NCI-H748 (cell line): ENCODE results near the gene SH3RF3.
"Not testable (repeated sequence)": the region's sequence is repeated elsewhere in the genome, so short reads cannot be mapped to it uniquely, and the experiment has no call there.

Experiments used
- DNase-seq: peaks from one replicate; lab custom pipeline; 2025; ENCODE audit not compliant: unreplicated experiment; lab: John Stamatoyannopoulos, UW

The SH3RF3 gene

DNA sequence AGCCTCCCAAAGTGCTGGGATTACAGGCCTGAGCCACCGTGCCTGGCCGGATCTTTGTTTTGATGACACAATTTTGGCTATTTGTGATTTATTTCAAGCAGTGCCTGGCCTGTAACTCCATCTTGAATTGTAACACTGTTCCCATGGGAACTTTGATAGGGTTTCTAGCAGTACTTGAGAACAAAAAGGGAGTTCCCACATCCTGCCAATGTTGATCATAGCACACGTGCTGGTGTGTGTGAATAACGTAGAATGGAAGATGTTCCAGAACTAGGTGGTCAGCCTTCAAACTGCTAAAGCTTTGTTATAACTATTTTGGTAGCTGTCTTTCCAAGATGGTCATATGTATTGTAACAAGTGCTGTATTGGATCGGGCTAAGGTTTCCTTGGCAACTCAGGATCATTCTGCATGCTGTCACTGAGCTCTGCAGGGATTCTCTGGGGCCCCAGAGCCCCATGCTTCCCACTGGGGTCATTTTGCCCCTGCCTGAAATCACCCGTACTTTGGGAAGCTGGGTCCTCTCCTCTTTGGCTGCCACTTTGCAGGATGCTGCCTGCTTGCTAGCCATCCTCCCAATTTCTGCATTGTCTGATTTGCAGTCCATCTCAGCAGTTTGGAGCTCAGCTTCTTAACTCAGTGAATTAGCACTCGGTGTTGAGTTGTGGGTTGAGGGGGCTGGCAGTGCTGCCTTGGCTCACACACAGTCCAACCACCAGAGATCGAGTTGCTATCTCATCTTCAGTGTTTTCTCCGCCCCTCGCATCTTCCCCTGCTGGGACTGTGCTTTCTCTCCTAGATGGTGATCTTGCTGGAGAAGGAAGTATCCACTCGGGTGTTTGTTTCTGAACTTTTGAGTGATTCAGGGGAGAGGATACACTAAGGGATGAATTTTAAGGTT lies 26.8 kb downstream of the SH3RF3 start:
- DNase-seq: no peak

DNA sequence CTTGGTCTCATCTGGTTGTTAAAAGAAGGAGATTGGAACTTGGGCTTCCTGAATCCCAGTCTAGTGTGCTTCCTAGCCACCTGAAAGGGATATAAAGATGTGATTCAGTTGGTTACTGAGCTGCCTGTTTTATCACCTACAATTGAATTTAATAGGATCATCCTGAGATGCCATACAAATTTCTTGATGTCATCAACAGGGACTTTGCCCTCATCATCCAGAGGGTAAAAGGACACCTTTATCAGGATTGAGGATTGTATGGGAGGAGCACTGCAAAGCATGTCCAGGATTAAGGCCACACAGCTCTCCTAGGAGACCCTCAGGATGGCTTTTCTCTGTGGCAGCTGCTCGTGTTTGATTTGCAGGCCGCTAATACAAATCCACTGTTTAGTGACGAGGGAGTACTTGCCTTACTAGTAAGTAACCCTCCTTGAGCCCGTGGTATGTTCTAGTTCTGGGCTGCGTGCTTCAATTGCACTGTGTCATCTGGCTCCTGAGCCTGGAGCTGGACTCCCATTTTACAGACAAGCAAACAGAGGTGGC lies 28.6 kb downstream of the SH3RF3 start:
- no peak for DNase-seq

DNA sequence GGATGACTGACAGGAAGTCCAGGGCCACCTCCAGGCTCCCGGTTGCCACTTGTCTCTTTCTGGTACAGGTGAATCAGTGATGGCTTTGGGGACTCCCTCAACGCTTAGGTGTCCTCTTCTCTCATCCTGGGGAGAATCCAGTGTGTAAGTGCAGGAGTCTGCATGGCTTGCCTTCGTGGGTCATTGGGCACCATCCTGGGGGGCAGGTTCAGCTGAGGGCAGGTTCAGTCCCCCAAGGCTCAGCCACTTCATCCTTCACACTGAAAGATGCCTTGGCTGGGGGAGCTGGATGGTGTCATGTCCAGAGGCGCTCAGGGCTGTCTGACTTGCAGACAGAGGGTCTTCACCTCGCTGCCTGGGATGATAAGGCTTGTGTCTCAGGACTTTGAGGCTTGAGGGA lies 29.2 kb downstream of the SH3RF3 start:
- DNase-seq: no peak

DNA sequence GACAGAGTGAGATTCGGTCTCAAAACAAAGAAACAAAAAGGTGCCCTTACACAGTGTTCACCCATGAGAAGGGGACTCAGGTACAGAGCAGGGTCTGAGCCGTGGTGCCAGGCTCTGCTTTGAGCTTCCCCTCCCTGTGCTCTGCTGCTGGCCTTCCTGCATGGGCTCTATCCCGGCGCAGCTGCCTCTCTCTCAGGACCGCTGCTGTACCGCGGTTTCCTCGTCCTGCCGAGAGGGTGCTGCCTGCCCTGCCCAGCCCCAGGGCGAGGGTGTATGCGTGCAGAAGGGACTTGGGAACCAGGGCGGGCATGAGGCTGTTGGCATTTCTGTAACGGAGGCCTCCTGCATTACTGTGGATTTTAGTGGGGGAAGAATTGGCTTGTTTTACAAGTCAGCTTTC lies 30.1 kb downstream of the SH3RF3 start:
- no peak for DNase-seq

DNA sequence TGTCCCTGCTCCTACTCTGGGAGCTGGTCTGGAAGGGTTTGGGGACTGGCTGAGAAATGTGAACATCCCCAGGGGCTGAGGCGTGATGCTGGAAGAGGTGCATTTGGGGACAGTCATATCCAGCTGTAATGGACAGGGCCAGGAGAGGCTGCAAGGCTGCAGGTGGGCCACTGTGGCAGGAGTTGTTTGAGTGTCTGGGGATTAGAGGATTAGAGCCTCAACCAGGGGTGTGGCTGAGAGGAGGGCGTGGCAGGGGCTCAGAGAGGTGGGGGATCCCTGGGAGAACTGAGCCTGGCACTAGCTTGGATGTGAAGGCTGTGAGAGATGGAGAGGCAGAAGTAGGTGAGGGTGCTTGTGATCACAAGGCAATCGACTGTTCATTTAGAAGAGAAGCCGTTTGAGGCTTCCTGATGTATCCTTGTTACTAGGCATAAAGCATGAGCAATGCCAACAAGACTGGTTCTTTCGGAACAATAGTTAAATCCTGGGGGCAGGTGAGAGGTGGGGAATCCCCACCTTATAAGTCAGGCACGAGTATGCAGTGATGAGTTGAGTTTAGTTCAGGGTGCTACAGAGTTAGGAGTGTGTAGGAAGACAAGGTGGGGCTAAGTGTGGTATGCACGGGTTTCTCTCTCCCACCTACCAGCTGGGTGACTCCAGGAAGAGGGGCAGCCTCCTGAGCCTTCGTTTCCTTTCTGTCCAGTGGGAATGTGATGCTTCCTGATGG lies 31.9 kb downstream of the SH3RF3 start:
- DNase-seq: no peak

DNA sequence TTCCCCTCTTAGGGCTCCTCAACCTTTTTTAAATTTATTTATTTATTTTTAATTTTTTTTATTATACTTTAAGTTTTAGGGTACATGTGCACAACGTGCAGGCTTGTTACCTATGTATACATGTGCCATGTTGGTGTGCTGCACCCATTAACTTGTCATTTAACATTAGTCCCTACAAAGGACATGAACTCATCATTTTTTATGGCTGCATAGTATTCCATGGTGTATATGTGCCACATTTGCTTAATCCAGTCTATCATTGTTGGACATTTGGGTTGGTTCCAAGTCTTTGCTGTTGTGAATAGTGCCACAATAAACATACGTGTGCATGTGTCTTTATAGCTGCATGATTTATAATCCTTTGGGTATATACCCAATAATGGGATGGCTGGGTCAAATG lies 33.4 kb downstream of the SH3RF3 start:
- not testable (repeated sequence) for DNase-seq

DNA sequence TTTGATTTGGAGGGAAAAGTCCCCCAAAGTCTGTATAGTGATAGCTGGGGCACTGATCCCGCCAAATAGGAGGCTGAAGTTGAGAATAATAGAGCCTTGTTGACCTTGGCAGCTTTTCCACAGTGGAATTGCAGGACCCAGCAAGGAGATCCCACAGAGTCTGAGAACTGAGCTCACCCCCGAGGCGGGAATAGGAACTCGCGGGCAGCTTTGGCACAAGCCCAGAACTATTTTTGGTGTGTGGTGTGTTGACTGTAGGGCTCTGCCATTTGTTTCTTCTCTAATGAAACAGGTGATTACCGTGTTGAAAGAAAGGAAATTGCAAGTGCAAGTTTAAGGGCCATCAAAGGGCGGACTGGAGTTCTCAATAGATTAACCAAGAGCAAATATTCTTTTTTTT lies 34.0 kb downstream of the SH3RF3 start:
- peak; percentile 43 for DNase-seq

DNA sequence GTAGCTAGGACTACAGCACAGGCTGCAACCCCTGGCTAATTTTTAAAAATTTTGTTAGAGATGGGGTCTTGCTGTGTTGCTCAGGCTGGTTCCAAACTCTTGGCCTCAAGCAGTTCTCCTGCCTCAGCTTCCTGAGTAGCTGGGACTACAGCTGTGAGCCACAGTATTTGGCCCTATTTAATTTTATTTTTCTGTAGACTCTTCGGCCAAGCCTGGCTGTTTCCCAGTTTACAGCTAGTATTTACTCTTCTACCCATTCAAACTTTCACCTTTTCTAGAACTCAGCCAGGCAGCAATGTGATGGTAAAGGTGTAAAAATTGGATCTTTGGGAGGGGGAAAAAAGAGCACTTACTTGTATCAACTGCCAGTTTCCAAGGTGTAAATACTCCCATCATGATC lies 35.3 kb downstream of the SH3RF3 start:
- no peak for DNase-seq

DNA sequence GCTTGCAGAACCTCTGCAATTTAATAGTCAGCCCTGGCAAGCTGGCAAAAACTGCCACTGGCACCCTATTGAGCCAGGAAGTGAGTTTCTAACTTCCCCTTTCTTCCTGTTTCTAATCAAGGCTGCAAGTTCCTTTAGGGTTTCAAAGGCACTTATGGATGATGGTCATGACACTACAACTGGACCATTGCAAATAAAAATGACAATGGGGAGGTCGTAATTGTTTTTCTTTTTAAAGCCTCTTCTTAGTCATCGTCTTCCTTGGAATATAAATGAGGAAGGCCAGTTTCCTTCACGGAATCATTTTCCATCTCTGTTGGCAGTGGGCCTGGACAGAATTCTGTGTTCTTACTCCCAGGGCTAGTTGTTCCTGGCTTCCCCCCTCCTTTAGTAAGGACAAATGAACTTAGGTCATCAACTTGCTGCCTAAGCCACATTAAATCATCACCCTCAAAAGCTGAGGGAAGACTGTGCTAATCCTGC lies 35.8 kb downstream of the SH3RF3 start:
- DNase-seq: no peak

DNA sequence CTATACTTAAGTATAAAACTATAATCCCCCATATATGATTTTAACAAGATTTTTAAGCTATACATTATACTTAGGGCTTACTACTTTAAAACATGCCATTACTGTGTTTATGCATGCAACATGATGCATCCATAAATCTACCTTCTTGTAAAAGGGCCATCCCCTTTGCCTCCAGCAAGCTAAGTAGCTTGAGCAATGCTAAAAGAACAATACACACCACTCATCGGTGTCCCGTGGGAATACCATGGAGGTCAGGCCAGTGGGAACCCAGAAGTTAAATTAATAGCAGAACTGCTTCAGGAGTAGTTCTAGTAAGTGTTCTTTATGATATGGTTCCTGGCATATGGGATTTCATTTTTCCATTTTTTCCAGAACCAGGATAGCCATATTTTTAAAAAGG lies 37.8 kb downstream of the SH3RF3 start:
- DNase-seq: no peak

DNA sequence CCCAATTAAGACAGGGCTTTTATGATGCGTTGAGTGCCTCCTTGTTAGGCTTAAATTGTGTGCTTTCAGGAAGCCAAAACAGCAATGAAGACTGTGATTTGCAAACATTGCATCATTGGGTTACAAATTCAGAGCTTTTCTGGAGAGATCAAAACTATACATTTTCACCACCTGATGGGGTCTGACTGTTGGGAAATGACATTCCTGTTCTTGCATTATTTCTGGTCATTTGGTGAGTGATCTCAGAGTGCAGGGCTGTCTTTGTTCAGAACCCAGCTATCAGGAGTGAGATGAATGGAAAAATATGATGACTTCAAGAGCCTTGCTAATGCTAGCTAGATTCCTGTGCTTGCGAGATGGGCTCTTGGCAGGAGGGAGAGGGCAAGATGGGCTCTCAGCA lies 39.1 kb downstream of the SH3RF3 start:
- no peak for DNase-seq

DNA sequence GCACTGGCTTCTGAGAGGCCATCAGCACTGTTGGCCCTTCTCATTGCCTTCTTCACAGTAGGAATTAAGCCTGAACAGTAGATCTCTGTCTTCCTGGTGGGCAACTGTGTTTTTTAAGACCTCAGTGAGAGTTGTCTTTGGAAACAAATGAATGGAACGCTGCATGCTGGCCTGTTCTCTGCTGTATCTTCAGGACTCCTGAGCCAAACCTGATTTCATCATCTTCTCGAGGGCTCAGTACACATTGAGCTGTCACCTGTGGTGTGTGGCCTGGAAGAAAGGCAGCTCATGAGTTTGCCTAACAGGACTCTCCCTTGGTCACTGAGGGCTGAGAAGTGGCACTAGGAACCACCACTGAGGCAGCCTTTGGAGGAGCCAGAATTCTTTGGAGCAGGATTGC lies 39.7 kb downstream of the SH3RF3 start:
- DNase-seq: no peak

DNA sequence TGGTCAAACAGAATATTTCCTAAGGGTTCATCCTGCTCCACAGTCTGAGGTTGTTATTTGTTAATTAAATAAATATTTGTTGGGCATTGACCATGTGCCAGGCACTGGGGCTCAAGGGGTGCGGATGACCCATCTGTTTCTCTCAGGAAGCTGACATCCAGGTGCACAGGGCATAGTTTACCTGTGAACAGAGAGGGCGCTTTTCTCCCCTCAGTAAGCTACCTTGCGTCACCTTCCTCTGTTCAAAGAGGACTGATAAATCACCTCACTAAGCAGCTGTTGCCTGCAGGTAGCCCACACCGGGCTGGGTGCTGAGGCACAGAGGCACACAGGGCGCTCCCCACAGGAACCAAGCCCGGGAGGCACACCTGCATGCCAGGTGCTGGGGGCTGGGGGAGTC lies 41.6 kb downstream of the SH3RF3 start:
- no peak for DNase-seq

DNA sequence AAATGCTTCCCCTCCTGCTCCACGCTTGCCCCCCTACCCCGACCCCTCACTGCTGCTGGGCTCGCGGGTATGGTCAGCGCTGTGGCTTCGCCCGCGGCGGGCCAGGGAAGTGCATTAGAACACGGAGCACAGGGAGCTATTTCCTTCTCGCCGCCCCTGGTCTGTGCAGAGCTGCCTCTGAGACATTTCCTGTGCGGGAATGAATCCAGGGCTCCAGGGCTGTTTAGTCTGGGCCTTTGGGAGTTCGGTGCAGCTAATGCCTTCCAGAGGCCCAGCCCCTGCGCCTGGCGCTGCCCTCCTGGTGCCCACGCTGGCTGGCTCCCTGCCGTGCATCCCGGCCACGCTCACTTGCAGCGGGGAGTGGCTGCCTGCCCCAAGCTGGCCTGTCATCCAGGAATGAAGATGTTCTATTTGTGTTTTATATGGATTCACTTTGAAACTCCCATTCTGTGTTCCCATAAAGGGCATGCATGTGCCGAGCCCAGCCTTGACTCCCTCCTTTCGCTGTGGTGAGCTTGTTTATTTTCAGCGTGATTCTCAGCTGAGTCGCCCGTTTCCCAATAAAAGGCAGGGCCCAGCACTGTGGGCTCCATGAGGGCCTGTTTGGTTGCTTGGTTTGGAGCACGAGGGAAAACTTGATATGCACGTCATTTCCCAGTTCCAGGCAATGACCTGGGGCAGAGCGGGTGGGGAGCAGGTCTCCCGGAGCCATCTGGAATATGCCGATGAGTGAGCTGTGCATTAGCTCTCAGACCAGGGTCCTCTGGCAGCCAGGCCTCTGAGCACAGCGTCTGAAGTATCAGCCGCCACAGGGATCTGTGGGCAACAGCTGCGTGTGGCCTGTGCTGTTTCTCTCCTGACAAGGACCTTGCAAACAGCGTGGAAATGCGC lies 42.7 kb downstream of the SH3RF3 start:
- DNase-seq: no peak

DNA sequence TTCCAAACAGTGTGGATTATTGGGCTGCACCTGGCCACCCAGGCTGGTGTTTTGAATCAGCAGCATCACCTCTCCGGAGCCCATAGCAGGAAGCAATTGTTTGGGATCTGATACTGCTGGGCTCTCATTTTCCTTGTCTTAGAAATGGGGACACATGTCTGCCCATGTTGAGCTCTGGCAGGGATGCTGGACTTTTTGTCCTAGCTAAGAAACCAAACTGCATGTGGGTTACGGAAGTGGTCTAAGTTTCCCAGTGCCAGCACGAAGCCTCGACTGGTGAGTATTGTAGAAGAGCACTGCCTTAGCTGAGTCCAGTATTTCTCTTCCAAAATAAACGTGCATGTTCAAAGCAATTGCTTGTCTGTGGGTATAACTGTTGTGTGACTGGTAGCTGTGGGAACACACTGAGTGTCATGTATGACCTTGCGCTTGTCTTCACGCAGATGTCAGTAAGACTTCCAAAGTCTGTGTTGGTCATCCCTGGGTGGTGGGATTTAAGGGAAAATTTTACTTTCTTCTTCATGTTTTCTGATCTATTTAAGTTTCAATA lies 43.6 kb downstream of the SH3RF3 start:
- DNase-seq: no peak

DNA sequence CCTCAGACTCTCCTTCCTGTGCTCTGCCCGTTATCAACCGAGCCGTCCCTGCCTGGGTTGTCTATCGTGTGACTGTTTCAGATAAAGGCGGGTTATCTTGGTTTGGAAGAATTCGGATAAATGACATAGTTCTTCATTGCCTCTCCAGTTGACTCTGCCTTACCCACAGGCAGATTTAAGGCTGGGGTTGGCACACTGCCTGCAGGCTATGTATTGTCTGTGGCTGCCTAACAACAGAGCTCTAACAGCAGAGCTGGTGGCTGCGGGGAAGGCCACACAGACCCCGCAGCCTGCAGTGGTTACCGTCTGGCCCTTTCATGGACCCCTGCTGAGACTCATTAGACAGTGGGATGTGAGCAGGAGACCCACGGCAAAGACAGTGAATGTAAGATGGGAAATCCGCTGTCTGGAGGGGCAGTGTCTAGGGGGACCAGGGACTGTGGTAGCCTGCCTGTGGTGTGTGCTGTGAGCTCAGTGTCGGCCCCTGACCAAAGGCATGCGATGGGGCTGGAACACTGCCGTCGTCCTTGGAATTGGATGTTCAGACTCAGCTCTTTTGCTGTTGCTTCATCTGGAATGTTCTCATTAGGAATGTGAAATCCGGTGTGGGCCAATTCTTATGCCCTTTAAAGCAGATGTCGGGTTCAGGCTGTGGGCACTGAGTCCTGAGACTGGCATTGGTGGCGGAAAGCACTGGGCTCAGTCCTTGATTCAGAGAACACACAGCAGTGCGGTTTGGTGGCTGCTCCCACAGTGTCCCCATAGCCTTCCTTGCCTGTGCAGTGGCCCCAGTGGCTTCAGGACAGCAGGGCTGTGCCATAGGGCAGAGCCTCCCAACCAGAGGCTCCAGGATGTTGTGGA lies 44.5 kb downstream of the SH3RF3 start:
- DNase-seq: no peak

DNA sequence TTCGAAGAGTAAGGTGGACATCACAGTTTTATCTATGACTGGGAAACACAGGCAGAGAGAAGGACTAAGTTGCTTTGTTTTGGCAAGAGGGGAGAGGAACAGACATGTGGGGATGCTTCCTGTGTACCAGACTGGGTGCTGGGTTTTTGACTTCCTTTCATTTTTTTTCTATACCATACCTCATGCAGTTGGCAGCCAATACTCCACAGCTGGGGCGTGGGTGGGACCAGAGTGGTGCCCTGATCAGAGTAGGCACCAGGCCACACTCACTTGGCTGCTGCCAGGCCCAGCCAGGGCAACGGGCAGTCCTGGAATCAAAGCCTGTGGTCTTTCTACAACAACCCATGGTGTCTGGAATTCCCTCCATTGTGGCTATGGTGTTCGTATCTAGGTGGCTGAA lies 45.2 kb downstream of the SH3RF3 start:
- DNase-seq: no peak

DNA sequence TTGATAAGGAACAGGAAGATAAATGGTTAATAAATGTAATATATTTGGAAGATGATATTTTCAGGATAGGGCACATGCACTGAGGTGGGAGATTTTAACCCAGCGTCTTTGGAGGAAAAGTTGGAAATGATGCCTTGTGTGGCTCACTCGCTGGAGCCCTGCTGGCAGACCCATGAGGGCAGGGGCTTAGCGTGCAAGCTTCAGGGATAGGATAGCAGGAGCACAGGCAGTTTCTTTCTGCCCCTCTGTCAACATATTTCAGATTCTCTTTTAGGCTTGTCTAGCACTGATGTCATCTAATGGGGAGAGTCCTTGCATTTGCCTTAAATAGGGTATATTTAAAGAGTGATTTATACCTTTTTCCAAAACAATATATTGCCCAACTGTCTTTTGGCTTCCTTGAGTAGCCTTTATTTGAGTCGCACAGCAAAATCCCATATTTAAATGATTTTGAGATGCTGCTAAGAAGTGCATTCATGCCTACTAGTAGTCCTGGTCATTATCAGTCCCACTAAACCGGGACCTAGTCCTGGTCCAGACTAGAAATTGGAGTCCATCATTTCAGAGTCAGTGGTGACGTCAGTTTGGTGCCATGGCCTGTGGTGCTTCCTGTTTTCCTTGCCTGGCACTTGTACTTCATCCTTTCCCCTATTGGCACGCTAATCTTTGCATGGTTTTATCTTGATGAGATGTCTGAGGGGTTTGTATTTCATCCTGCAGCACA lies 45.8 kb downstream of the SH3RF3 start:
- DNase-seq: no peak

DNA sequence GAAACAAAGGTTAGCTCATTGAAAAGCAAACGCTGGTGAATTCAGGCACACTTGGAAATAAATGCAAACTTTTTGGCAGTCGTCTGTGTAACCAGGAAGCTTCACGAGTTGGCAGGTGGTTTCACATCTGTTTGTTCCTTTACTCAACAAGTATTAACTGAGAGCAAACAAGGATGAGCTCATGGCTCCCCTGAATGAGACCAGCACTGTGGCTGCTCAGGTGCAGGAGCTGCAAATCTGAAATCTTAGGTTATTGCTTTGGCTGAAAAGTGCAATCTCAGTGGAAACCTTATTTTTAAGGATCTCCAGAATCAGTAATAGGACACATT lies 46.3 kb downstream of the SH3RF3 start:
- peak; percentile 9 for DNase-seq
